HG03097 (cell line): ENCODE results near the gene WTAP.
A peak's percentile ranks its signal among the peaks of the same experiment; 100 is the strongest.
"Not testable (repeated sequence)": the region's sequence is repeated elsewhere in the genome, so short reads cannot be mapped to it uniquely, and the experiment has no call there.

Experiments used
- ATAC-seq: cut with Tn5 transposase; IDR thresholded peaks from one replicate; pipeline ENCODE4 v1.9.1; 2021; ENCODE audit not compliant: unreplicated experiment, low FRiP score

WTAP gene

GRCh38 chr6:159693128-159693893, 34.0 kb upstream of the WTAP start, which contains the start of gene SOD2:
SOD2 (minus strand) TSS chr6:159693241; CDS start chr6:159693167, 74 bp downstream.
- peak; percentile 75 for ATAC-seq

- peak; percentile 0 for ATAC-seq
Observed at GRCh38 chr6:159693894-159694545, 33.3 kb upstream of the WTAP start.

GRCh38 chr6:159695984-159696383, 31.3 kb upstream of the WTAP start:
- ATAC-seq: no peak

- ATAC-seq: no peak
Observed at GRCh38 chr6:159700970-159701369, 26.3 kb upstream of the WTAP start.

- ATAC-seq: no peak
Observed at GRCh38 chr6:159701413-159701999, 25.8 kb upstream of the WTAP start.

- ATAC-seq: not testable (repeated sequence)
Observed at GRCh38 chr6:159710603-159711002, 16.7 kb upstream of the WTAP start.

- ATAC-seq: not testable (repeated sequence)
Observed at GRCh38 chr6:159712389-159712788, 14.9 kb upstream of the WTAP start.

GRCh38 chr6:159713984-159714383, 13.3 kb upstream of the WTAP start:
- ATAC-seq: no peak

- no peak for ATAC-seq
Observed at GRCh38 chr6:159714404-159714803, 12.9 kb upstream of the WTAP start.

GRCh38 chr6:159715166-159715565, 12.1 kb upstream of the WTAP start:
- ATAC-seq: no peak

- ATAC-seq: no peak
Observed at GRCh38 chr6:159715605-159716004, 11.7 kb upstream of the WTAP start.

- ATAC-seq: no peak
Observed at GRCh38 chr6:159716247-159717096, 10.8 kb upstream of the WTAP start.

- no peak for ATAC-seq
Observed at GRCh38 chr6:159718634-159719033, 8.7 kb upstream of the WTAP start.

GRCh38 chr6:159719287-159719686, 8.0 kb upstream of the WTAP start:
- no peak for ATAC-seq

GRCh38 chr6:159720708-159721107, 6.6 kb upstream of the WTAP start:
- no peak for ATAC-seq

- not testable (repeated sequence) for ATAC-seq
Observed at GRCh38 chr6:159721981-159722380, 5.3 kb upstream of the WTAP start.

GRCh38 chr6:159722655-159723054, 4.7 kb upstream of the WTAP start:
- no peak for ATAC-seq

GRCh38 chr6:159723259-159723658, 4.0 kb upstream of the WTAP start:
- no peak for ATAC-seq

GRCh38 chr6:159724778-159725177, 2.5 kb upstream of the WTAP start:
- ATAC-seq: no peak

GRCh38 chr6:159725208-159725607, 2.1 kb upstream of the WTAP start:
- not testable (repeated sequence) for ATAC-seq
